ENCODE results near the gene C19orf85. TPM values are rescaled to one million over a fixed set of nuclear protein-coding genes. Genes with fewer than 3 reads are reported as not detected.

Gene C19orf85
- total and polyA plus RNA-seq, 12 donors: not detected

- intact Hi-C loops (cut with DNase I): no loop called here
- H3K4me3 ChIP-seq: peak overlapping the region; percentile 53 to 72 (median 66)
- DNase-seq: peak in 1 of 2 donors; percentile 14
- no peaks in the 10 kb centered on the region for H3K9me3 ChIP-seq
- H3K4me1 ChIP-seq: peaks cover 27 to 69% (median 48%) of the 10 kb centered on the region in 9 donors
- ATAC-seq: no peak
- H3K27me3 ChIP-seq: no peaks in the 10 kb centered on the region
- no peak for TF ChIP-seq CTCF (IDR thresholded peaks at IDR 0.05)
- peaks cover 0 to 26% (median 10%) of the 10 kb centered on the region in 9 donors for H3K36me3 ChIP-seq
- 63 to 64% methylated on average over 46 of the region's 46 CpGs for WGBS, 2 donors
- H3K27ac ChIP-seq: peak overlapping the region in 8 of 10 donors; percentile 82 to 95 (median 88)
These were observed 19.4 kb upstream of the C19orf85 start for GRCh38 chr19:55483706-55484592.

GRCh38 chr19:55482967-55483705 is 18.6 kb upstream of the C19orf85 start:
- TF ChIP-seq CTCF (IDR thresholded peaks at IDR 0.05): no peak
- no peak for ATAC-seq
- H3K36me3 ChIP-seq: peaks cover 0 to 26% (median 10%) of the 10 kb centered on the region in 9 donors
- WGBS, 2 donors: 90% methylated on average over 39 to 47 of the region's 47 CpGs
- no peak for DNase-seq
- H3K4me1 ChIP-seq: peaks cover 27 to 70% (median 50%) of the 10 kb centered on the region in 9 donors
- no peaks in the 10 kb centered on the region for H3K9me3 ChIP-seq
- H3K27me3 ChIP-seq: no peaks in the 10 kb centered on the region
- H3K27ac ChIP-seq: no peak overlapping the region
- intact Hi-C loops (cut with DNase I): no loop called here
- no peak overlapping the region for H3K4me3 ChIP-seq

GRCh38 chr19:55482156-55482961 is 17.8 kb upstream of the C19orf85 start:
- Histone ChIP-seq H3K27ac (no peak overlapping the region), H3K36me3 (peaks cover 0 to 26% (median 10%) of the 10 kb centered on the region in 9 donors), H3K9me3 (no peaks in the 10 kb centered on the region), H3K27me3 (no peaks in the 10 kb centered on the region), H3K4me1 (peaks cover 25 to 70% (median 51%) of the 10 kb centered on the region in 9 donors), H3K4me3 (no peak overlapping the region)
- DNase-seq: peak in 1 of 2 donors; percentile 18
- no peak for TF ChIP-seq CTCF (IDR thresholded peaks at IDR 0.05)
- intact Hi-C loops (cut with DNase I): no loop called here
- no peak for ATAC-seq
- 92 to 93% methylated on average over 50 to 83 of the region's 83 CpGs for WGBS, 2 donors

- H3K9me3 ChIP-seq: no peaks in the 10 kb centered on the region
- no peak for TF ChIP-seq CTCF (IDR thresholded peaks at IDR 0.05)
- peaks cover 20 to 67% (median 47%) of the 10 kb centered on the region in 9 donors for H3K4me1 ChIP-seq
- no peaks in the 10 kb centered on the region for H3K27me3 ChIP-seq
- intact Hi-C loops (cut with DNase I): no loop called here
- H3K27ac ChIP-seq: no peak overlapping the region
- H3K36me3 ChIP-seq: peaks cover 0 to 26% (median 10%) of the 10 kb centered on the region in 9 donors
- ATAC-seq: no peak
- peak in 1 of 2 donors; percentile 5 for DNase-seq
- no peak overlapping the region for H3K4me3 ChIP-seq
- 71 to 81% methylated on average over 35 to 40 of the region's 40 CpGs for WGBS, 2 donors
These were observed 17.2 kb upstream of the C19orf85 start for GRCh38 chr19:55481794-55482155.

Data from heart right ventricle (tissue), 16 donors.